Fibroblast of lung (primary cell): ENCODE results near the gene FLNA.

Experiments used
- EZH2 ChIP-seq: IDR thresholded peaks from 2 replicates; pipeline ENCODE4 v1.5.1; 2012; ENCODE audit warnings: low read length, control low read depth, mild to moderate bottlenecking; ENCODE audit errors: missing control alignments
- TF ChIP-seq, protein P1 (sequence below), 2 donors: IDR thresholded peaks in 1 of 2; conservative IDR thresholded peaks in 1 of 2; 1 replicate in 1 of 2; 2 replicates in 1 of 2; pipeline ENCODE4 v1.5.1; 2011 to 2012; ENCODE audit warnings: low read length in 2 of 2, control low read depth in 1 of 2, inconsistent platforms in 1 of 2, low read depth in 1 of 2, mild to moderate bottlenecking in 1 of 2

- TF ChIP-seq, protein P1, sequence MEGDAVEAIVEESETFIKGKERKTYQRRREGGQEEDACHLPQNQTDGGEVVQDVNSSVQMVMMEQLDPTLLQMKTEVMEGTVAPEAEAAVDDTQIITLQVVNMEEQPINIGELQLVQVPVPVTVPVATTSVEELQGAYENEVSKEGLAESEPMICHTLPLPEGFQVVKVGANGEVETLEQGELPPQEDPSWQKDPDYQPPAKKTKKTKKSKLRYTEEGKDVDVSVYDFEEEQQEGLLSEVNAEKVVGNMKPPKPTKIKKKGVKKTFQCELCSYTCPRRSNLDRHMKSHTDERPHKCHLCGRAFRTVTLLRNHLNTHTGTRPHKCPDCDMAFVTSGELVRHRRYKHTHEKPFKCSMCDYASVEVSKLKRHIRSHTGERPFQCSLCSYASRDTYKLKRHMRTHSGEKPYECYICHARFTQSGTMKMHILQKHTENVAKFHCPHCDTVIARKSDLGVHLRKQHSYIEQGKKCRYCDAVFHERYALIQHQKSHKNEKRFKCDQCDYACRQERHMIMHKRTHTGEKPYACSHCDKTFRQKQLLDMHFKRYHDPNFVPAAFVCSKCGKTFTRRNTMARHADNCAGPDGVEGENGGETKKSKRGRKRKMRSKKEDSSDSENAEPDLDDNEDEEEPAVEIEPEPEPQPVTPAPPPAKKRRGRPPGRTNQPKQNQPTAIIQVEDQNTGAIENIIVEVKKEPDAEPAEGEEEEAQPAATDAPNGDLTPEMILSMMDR (conservative IDR thresholded peaks at IDR 0.05 in 1 of 2, IDR thresholded peaks at IDR 0.05 in 1 of 2; ENCODE audit: low read depth in 1 of 2, low read length in 2 of 2), result no peak
- TF ChIP-seq EZH2, result no peak
Measured at GRCh38 chrX:154303476-154303875, 71.0 kb downstream of the FLNA start.
